CD4-positive, alpha-beta T cell (primary cell): Measurements from ENCODE around the gene GRK5. TPM values are rescaled to one million over a fixed set of nuclear protein-coding genes. Genes with fewer than 3 reads are reported as not detected.
A peak's percentile ranks its signal among the peaks of the same experiment; 100 is the strongest.
"Not testable (repeated sequence)": the region's sequence is repeated elsewhere in the genome, so short reads cannot be mapped to it uniquely, and the experiment has no call there.

Experiments used
- ATAC-seq: fragments of 200-7000 bp; cut with Tn5 transposase; one replicate; pipeline ENCODE4 v1.10.0; 2022; ENCODE audit warnings: mild to moderate bottlenecking; ENCODE audit not compliant: poor library complexity
- CTCF ChIA-PET: fragments of 350-600 bp; sonication (Branson Sonifier 250); formaldehyde crosslinking; loops from one replicate; lab custom pipeline; 2021; ENCODE audit warnings: antibody characterized with exemption, inconsistent platforms; lab: Charles Lee
- POLR2A ChIA-PET: fragments of 350-600 bp; sonication (Branson Sonifier 250); formaldehyde crosslinking; loops from one replicate; lab custom pipeline; 2021; ENCODE audit warnings: antibody characterized with exemption, inconsistent platforms; lab: Charles Lee
- DNase-seq, 14 experiments: peaks; one replicate each; pipeline ENCODE4 v3.0.0-alpha.2; 2013 to 2020; ENCODE audit warnings: mixed read lengths in 2 of 14
- H3K27ac ChIP-seq, 2 donors: one replicate each; pipeline versions ENCODE4 v1.5.1 to v1.7.0; 2013; ENCODE audit warnings: low read length in 2 of 2, low read depth in 1 of 2, mild to moderate bottlenecking in 1 of 2
- H3K27me3 ChIP-seq, 2 experiments: 1 replicate in 1 of 2; 2 replicates in 1 of 2; pipeline versions ENCODE4 v1.6.1 to v1.7.0; 2013; ENCODE audit warnings: low read length in 2 of 2, control low read depth in 1 of 2, mild to moderate bottlenecking in 1 of 2, moderate library complexity in 1 of 2; ENCODE audit not compliant: insufficient read depth in 2 of 2, control insufficient read depth in 1 of 2
- H3K36me3 ChIP-seq: one replicate; pipeline ENCODE4 v1.6.1; 2013; ENCODE audit warnings: low read length, control low read depth; ENCODE audit not compliant: insufficient read depth
- H3K4me1 ChIP-seq: one replicate; pipeline ENCODE4 v1.6.1; 2013; ENCODE audit warnings: low read length, control low read depth; ENCODE audit not compliant: insufficient read depth
- H3K4me3 ChIP-seq: one replicate; pipeline ENCODE4 v1.5.1; 2013; ENCODE audit warnings: mild to moderate bottlenecking, low read length, moderate library complexity
- H3K9me3 ChIP-seq, 2 experiments: 1 replicate in 1 of 2; 2 replicates in 1 of 2; pipeline versions ENCODE4 v1.6.1 to v1.7.0; 2013; ENCODE audit warnings: low read length in 2 of 2, mild to moderate bottlenecking in 2 of 2, control low read depth in 1 of 2, moderate library complexity in 1 of 2; ENCODE audit not compliant: control insufficient read depth in 1 of 2, insufficient read depth in 1 of 2
- H3K27ac Mint-ChIP-seq: one replicate; pipeline ENCODE4 v1.8.0; 2020; ENCODE audit warnings: mixed read lengths
- H3K27me3 Mint-ChIP-seq: one replicate; pipeline ENCODE4 v1.8.0; 2021; ENCODE audit warnings: mixed read lengths
- H3K36me3 Mint-ChIP-seq: one replicate; pipeline ENCODE4 v1.8.0; 2021; ENCODE audit warnings: low read depth, mixed read lengths
- H3K4me1 Mint-ChIP-seq: one replicate; pipeline ENCODE4 v1.8.0; 2021; ENCODE audit warnings: low read depth, mixed read lengths
- H3K4me3 Mint-ChIP-seq: one replicate; pipeline ENCODE4 v1.8.0; 2020; ENCODE audit warnings: mild to moderate bottlenecking, mixed read lengths
- H3K9me3 Mint-ChIP-seq: one replicate; pipeline ENCODE4 v1.8.0; 2020; ENCODE audit warnings: mixed read lengths
- intact Hi-C, 2 experiments: fragments of 100-400 bp; cut with DNase I in 1 of 2; cut with micrococcal nuclease in 1 of 2; formaldehyde crosslinking; loops; one replicate each; pipeline versions ENCODE4 v1.15.1 to v1.9.0; 2023 to 2025; cut with DNase I, micrococcal nuclease
- total RNA-seq, 174 experiments: library from RNA in 2 of 174; stranded (reverse) in 2 of 174; gene quantifications; one replicate each; pipeline ENCODE4 v1.2.3 and lab custom pipeline; 2021 to 2026
- TF ChIP-seq, protein P1 (sequence below): fragments of 200-600 bp; IDR thresholded peaks from one replicate; pipeline ENCODE4 v1.8.0; 2022; ENCODE audit warnings: antibody characterized with exemption, mild to moderate bottlenecking

The GRK5 gene
- total RNA-seq, 2 experiments from 2014 or later, result 19.2 to 20.8 TPM

DNA sequence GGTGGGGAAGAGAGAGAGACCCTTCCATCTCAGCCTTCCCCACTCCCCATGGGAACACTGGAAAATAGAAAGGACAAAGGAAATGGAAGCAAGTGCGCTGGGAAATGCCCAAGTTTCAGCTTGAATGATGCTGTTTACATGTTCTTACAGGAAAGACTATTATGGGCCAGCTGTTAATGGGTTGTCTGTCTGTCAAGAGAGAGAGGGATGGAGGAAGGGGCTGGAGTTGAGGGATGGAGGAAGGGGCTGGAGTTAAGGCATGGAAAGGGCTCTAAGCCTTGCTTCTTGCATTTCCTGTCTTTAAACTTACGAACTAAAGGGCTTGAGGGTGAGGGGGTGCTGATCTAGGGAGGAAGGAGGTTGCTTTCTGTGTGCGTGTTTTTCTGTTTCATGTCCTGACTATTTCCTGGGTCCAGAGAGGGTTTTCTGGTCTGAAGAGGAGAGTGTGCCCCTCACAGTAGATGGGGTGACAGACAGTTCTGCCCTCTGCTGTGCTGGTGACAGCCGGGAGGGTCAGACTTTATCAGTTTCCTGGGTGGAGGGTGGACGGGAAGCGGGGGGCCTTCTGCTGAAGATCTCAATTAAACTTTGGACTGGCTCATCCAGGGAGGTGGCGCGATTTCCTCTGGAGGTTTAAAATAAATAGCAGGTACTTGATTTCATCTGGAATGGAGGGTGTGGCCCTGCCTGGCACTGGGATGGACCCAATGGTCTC is 30.5 kb downstream of the GRK5 start:
- H3K4me3 Mint-ChIP-seq, result no peak overlapping the region

DNA sequence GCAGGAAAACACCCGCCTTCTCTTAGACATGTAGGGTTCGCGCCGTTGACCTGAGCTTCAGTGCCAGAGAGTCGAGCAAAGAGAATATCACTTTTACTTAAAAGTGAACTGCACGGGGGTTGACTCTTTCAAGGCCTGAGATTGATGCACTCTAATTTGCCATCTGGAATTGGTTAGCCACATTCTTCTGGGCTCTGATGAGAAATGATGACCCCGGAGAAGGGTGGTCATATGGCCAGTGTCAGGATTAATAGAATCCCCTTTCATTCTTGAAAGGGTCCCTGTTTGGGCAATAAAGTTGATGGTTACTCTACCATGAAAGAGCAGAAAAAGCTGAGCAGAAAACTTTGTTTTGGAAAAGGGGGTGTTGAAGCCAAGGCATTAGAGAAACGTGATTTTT is 31.2 kb downstream of the GRK5 start:
- H3K36me3 Mint-ChIP-seq, result no peaks in the 10 kb centered on the region
- no peak for ATAC-seq
- Histone ChIP-seq H3K9me3 (no peaks in the 10 kb centered on the region), H3K36me3 (no peaks in the 10 kb centered on the region), H3K4me3 (no peak overlapping the region), H3K27ac (no peak overlapping the region), H3K4me1 (peaks cover 15% of the 10 kb centered on the region), H3K27me3 (no peaks in the 10 kb centered on the region)
- H3K4me1 Mint-ChIP-seq, result peaks cover 59% of the 10 kb centered on the region
- no peak for DNase-seq
- POLR2A ChIA-PET, result no interaction called here
- CTCF ChIA-PET, result no interaction called here
- no peaks in the 10 kb centered on the region for H3K27me3 Mint-ChIP-seq
- no peak overlapping the region for H3K4me3 Mint-ChIP-seq
- H3K9me3 Mint-ChIP-seq, result no peaks in the 10 kb centered on the region
- intact Hi-C loops, result no loop called here
- peak overlapping the region; percentile 55 for H3K27ac Mint-ChIP-seq
- TF ChIP-seq, protein P1, sequence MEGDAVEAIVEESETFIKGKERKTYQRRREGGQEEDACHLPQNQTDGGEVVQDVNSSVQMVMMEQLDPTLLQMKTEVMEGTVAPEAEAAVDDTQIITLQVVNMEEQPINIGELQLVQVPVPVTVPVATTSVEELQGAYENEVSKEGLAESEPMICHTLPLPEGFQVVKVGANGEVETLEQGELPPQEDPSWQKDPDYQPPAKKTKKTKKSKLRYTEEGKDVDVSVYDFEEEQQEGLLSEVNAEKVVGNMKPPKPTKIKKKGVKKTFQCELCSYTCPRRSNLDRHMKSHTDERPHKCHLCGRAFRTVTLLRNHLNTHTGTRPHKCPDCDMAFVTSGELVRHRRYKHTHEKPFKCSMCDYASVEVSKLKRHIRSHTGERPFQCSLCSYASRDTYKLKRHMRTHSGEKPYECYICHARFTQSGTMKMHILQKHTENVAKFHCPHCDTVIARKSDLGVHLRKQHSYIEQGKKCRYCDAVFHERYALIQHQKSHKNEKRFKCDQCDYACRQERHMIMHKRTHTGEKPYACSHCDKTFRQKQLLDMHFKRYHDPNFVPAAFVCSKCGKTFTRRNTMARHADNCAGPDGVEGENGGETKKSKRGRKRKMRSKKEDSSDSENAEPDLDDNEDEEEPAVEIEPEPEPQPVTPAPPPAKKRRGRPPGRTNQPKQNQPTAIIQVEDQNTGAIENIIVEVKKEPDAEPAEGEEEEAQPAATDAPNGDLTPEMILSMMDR, result no peak

More for the DNA sequence above, 30.5 kb downstream of the GRK5 start:
- peak overlapping the region; percentile 55 for H3K27ac Mint-ChIP-seq
- H3K36me3 Mint-ChIP-seq, result no peaks in the 10 kb centered on the region
- Histone ChIP-seq H3K27me3 (no peaks in the 10 kb centered on the region), H3K4me3 (no peak overlapping the region), H3K9me3 (peaks cover 0 to 3% of the 10 kb centered on the region in 2 experiments), H3K4me1 (peaks cover 15% of the 10 kb centered on the region), H3K36me3 (no peaks in the 10 kb centered on the region), H3K27ac (no peak overlapping the region)
- TF ChIP-seq, protein P1, result no peak
- ChIA-PET POLR2A (no interaction called here), CTCF (no interaction called here)
- ATAC-seq (peak; percentile 58), DNase-seq (peak in 1 of 14 experiments; percentile 2)
- peaks cover 65% of the 10 kb centered on the region for H3K4me1 Mint-ChIP-seq
- intact Hi-C loops, result no loop called here
- no peaks in the 10 kb centered on the region for H3K27me3 Mint-ChIP-seq
- H3K9me3 Mint-ChIP-seq, result no peaks in the 10 kb centered on the region

DNA sequence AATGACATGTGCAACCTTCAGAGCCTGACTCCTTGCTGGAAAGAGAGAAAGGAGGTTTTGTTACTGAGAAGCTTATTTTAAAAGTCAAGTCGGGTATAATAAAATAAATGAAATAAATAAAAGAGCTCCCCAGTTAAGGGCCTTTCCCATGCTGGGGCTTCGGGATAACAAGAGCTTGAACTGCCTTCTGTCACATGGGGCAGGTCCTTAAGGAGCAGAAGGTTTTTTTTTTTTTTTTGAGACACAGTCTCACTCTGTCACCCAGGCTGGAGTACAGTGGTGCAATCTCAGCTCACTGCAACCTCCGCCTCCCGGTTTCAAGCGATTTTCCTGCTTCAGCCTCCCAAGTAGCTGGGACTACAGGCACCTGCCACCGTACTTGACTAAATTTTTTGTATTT is 31.6 kb downstream of the GRK5 start:
- H3K36me3 ChIP-seq, H3K9me3 ChIP-seq, H3K27me3 ChIP-seq, DNase-seq, CTCF ChIA-PET, H3K27ac Mint-ChIP-seq, ATAC-seq, H3K4me3 ChIP-seq, H3K9me3 Mint-ChIP-seq, H3K4me3 Mint-ChIP-seq, H3K36me3 Mint-ChIP-seq, intact Hi-C loops, H3K27me3 Mint-ChIP-seq, POLR2A ChIA-PET, H3K27ac ChIP-seq: not testable (repeated sequence)
- peaks cover 54% of the 10 kb centered on the region for H3K4me1 Mint-ChIP-seq
- H3K4me1 ChIP-seq, result peaks cover 13% of the 10 kb centered on the region

DNA sequence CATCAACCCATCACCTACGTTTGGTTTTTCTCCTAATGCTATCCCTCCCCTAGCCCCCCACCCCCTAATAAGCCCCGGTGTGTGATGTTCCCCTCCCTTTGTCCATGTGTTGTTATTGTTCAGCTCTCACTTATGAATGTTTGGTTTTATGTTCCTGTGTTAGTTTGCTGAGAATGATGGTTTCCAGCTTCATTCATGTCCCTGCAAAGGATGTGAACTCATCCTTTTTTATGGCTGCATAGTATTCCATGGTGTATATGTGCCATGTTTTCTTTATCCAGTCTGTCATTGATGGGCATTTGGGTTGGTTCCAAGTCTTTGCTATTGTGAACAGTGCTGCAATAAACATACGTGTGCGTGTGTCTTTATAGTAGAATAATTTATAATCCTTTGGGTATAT is 32.3 kb downstream of the GRK5 start:
- H3K36me3 Mint-ChIP-seq, H3K27me3 Mint-ChIP-seq, CTCF ChIA-PET, H3K4me3 Mint-ChIP-seq, DNase-seq, ATAC-seq, H3K27me3 ChIP-seq, H3K9me3 ChIP-seq, H3K27ac ChIP-seq, POLR2A ChIA-PET, H3K9me3 Mint-ChIP-seq, H3K4me3 ChIP-seq, H3K36me3 ChIP-seq, H3K27ac Mint-ChIP-seq: not testable (repeated sequence)
- H3K4me1 ChIP-seq, result peaks cover 11% of the 10 kb centered on the region
- peaks cover 51% of the 10 kb centered on the region for H3K4me1 Mint-ChIP-seq
- intact Hi-C loops, result loop anchor here in 1 of 2 experiments (5.0 kb wide), 1 partner anchor 32 kb away; the partner anchor contains the start of gene GRK5
